ENCODE data around the gene COG1.

- TF ChIP-seq, protein P1, sequence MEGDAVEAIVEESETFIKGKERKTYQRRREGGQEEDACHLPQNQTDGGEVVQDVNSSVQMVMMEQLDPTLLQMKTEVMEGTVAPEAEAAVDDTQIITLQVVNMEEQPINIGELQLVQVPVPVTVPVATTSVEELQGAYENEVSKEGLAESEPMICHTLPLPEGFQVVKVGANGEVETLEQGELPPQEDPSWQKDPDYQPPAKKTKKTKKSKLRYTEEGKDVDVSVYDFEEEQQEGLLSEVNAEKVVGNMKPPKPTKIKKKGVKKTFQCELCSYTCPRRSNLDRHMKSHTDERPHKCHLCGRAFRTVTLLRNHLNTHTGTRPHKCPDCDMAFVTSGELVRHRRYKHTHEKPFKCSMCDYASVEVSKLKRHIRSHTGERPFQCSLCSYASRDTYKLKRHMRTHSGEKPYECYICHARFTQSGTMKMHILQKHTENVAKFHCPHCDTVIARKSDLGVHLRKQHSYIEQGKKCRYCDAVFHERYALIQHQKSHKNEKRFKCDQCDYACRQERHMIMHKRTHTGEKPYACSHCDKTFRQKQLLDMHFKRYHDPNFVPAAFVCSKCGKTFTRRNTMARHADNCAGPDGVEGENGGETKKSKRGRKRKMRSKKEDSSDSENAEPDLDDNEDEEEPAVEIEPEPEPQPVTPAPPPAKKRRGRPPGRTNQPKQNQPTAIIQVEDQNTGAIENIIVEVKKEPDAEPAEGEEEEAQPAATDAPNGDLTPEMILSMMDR (IDR thresholded peaks at IDR 0.05) = no peak
- no peak for TF ChIP-seq TCF7L2 (IDR thresholded peaks at IDR 0.05; ENCODE audit: low read depth, low read length)
- no peak for TF ChIP-seq REST (IDR thresholded peaks at IDR 0.05; ENCODE audit: insufficient read depth in 1 of 2, low read depth in 2 of 2, low read length in 1 of 2)
- TF ChIP-seq POLR2AphosphoS5 (IDR thresholded peaks at IDR 0.05; ENCODE audit: low read depth, low read length) = no peak
- TF ChIP-seq SIN3A (IDR thresholded peaks at IDR 0.05; ENCODE audit: borderline replicate concordance, insufficient read depth, low read depth, low read length) = no peak
Observed at GRCh38 chr17:73148540-73149334, 44.1 kb upstream of the COG1 start.

Measured in Panc1 (cell line).